ENCODE data around the gene FNBP1.
"Not testable (repeated sequence)": the region's sequence is repeated elsewhere in the genome, so short reads cannot be mapped to it uniquely, and the experiment has no call there.

Gene FNBP1

GRCh38 chr9:129988607-129989361 is 54.2 kb downstream of the FNBP1 start:
- Histone ChIP-seq H3K27ac (ENCODE audit: low read depth, low read length) (peak overlapping the region; percentile 87), H3F3A (ENCODE audit: insufficient read depth) (peaks cover 42% of the 10 kb centered on the region), H3K36me3 (ENCODE audit: low read length) (peaks cover 10% of the 10 kb centered on the region; the same call in 1 of the 2 replicates), H3K79me2 (ENCODE audit: insufficient read depth, low read length) (peaks cover 92% of the 10 kb centered on the region), H3K4me2 (ENCODE audit: low read depth, low read length, poor library complexity, severe bottlenecking) (peak overlapping the region; percentile 60), H3K9ac (ENCODE audit: low read length) (peak overlapping the region; percentile 16; the same call in 1 of the 2 replicates), H3K27me3 (ENCODE audit: low read length) (no peaks in the 10 kb centered on the region), H4K20me1 (ENCODE audit: low read depth, low read length) (peaks cover 8% of the 10 kb centered on the region; the same call in 1 of the 2 replicates), H3K4me3 (ENCODE audit: insufficient read depth, low read length, poor library complexity, severe bottlenecking) (no peak overlapping the region), H3K9me3 (ENCODE audit: insufficient read depth, low read length) (no peaks in the 10 kb centered on the region), H2AFZ (ENCODE audit: low read depth, low read length, severe bottlenecking) (no peak overlapping the region), H3K9me2 (replicated peaks; ENCODE audit: insufficient read depth, low read length) (no peaks in the 10 kb centered on the region)
- TF ChIP-seq EZH2phosphoT487 (conservative IDR thresholded peaks at IDR 0.05; ENCODE audit: low read length) (no peak), CTCF (IDR thresholded peaks at IDR 0.05; ENCODE audit: insufficient read depth, low read length, poor library complexity, severe bottlenecking) (no peak)

GRCh38 chr9:129987941-129988340 is 55.0 kb downstream of the FNBP1 start:
- no peaks in the 10 kb centered on the region for H3K27me3 ChIP-seq (ENCODE audit: low read length)
- peaks cover 47% of the 10 kb centered on the region for H3F3A ChIP-seq (ENCODE audit: insufficient read depth)
- peaks cover 94% of the 10 kb centered on the region for H3K79me2 ChIP-seq (ENCODE audit: insufficient read depth, low read length)
- peak overlapping the region; percentile 87 for H3K27ac ChIP-seq (ENCODE audit: low read depth, low read length)
- no peak overlapping the region for H3K4me3 ChIP-seq (ENCODE audit: insufficient read depth, low read length, poor library complexity, severe bottlenecking)
- TF ChIP-seq EZH2phosphoT487 (conservative IDR thresholded peaks at IDR 0.05; ENCODE audit: low read length) (no peak), CTCF (IDR thresholded peaks at IDR 0.05; ENCODE audit: insufficient read depth, low read length, poor library complexity, severe bottlenecking) (no peak)
- H3K9me3 ChIP-seq (ENCODE audit: insufficient read depth, low read length): no peaks in the 10 kb centered on the region
- H3K9ac ChIP-seq (ENCODE audit: low read length): 0 out of 2 replicates have a peak overlapping the region, but pooled peaks have one; percentile 7
- peak overlapping the region; percentile 60 for H3K4me2 ChIP-seq (ENCODE audit: low read depth, low read length, poor library complexity, severe bottlenecking)
- H4K20me1 ChIP-seq (ENCODE audit: low read depth, low read length): peaks cover 11% of the 10 kb centered on the region
- H3K36me3 ChIP-seq (ENCODE audit: low read length): peaks cover 10% of the 10 kb centered on the region; the same call in 1 of the 2 replicates
- no peak overlapping the region for H2AFZ ChIP-seq (ENCODE audit: low read depth, low read length, severe bottlenecking)
- H3K9me2 ChIP-seq (replicated peaks; ENCODE audit: insufficient read depth, low read length): no peaks in the 10 kb centered on the region

- no peak overlapping the region for H2AFZ ChIP-seq (ENCODE audit: low read depth, low read length, severe bottlenecking)
- no peaks in the 10 kb centered on the region for H3K27me3 ChIP-seq (ENCODE audit: low read length)
- H3K9me3 ChIP-seq (ENCODE audit: insufficient read depth, low read length): no peaks in the 10 kb centered on the region
- no peak overlapping the region for H3K9ac ChIP-seq (ENCODE audit: low read length)
- peak overlapping the region; percentile 87 for H3K27ac ChIP-seq (ENCODE audit: low read depth, low read length)
- no peak for TF ChIP-seq CTCF (IDR thresholded peaks at IDR 0.05; ENCODE audit: insufficient read depth, low read length, poor library complexity, severe bottlenecking)
- no peak for TF ChIP-seq EZH2phosphoT487 (conservative IDR thresholded peaks at IDR 0.05; ENCODE audit: low read length)
- H3K4me3 ChIP-seq (ENCODE audit: insufficient read depth, low read length, poor library complexity, severe bottlenecking): no peak overlapping the region
- H3K9me2 ChIP-seq (replicated peaks; ENCODE audit: insufficient read depth, low read length): no peaks in the 10 kb centered on the region
- peak overlapping the region; percentile 60 for H3K4me2 ChIP-seq (ENCODE audit: low read depth, low read length, poor library complexity, severe bottlenecking)
- H3K36me3 ChIP-seq (ENCODE audit: low read length): peaks cover 10% of the 10 kb centered on the region; the same call in 1 of the 2 replicates
- peaks cover 14% of the 10 kb centered on the region for H4K20me1 ChIP-seq (ENCODE audit: low read depth, low read length)
- peaks cover 45% of the 10 kb centered on the region for H3F3A ChIP-seq (ENCODE audit: insufficient read depth)
- H3K79me2 ChIP-seq (ENCODE audit: insufficient read depth, low read length): peaks cover 96% of the 10 kb centered on the region
Measured at GRCh38 chr9:129987047-129987446, 55.9 kb downstream of the FNBP1 start.

- peaks cover 25% of the 10 kb centered on the region for H3F3A ChIP-seq (ENCODE audit: insufficient read depth)
Measured at GRCh38 chr9:129984589-129984988, 58.4 kb downstream of the FNBP1 start.

More at GRCh38 chr9:129984589-129984988, 58.4 kb downstream of the FNBP1 start:
- H4K20me1 ChIP-seq (ENCODE audit: low read depth, low read length): peaks cover 14% of the 10 kb centered on the region
- H3K27ac ChIP-seq (ENCODE audit: low read depth, low read length): peak overlapping the region; percentile 55
- peaks cover 91% of the 10 kb centered on the region for H3K79me2 ChIP-seq (ENCODE audit: insufficient read depth, low read length)
- peaks cover 10% of the 10 kb centered on the region; the same call in 1 of the 2 replicates for H3K36me3 ChIP-seq (ENCODE audit: low read length)
- not testable (repeated sequence) for H3K9ac ChIP-seq (ENCODE audit: low read length); H3K9me2 ChIP-seq (replicated peaks; ENCODE audit: insufficient read depth, low read length); H3K9me3 ChIP-seq (ENCODE audit: insufficient read depth, low read length); H3K4me2 ChIP-seq (ENCODE audit: low read depth, low read length, poor library complexity, severe bottlenecking); H3K27me3 ChIP-seq (ENCODE audit: low read length); H3K4me3 ChIP-seq (ENCODE audit: insufficient read depth, low read length, poor library complexity, severe bottlenecking); H2AFZ ChIP-seq (ENCODE audit: low read depth, low read length, severe bottlenecking)
